Right lobe of liver (tissue), 4 donors: ENCODE results near the gene LENEP.

ENCODE experiments used
- CTCF ChIP-seq, 4 donors: fragments of 200-600 bp in 3 of 4; fragments of 450-650 bp in 1 of 4; IDR thresholded peaks; one replicate each; pipeline versions ENCODE4 v1.5.1 to v1.8.0; 2016 to 2022; ENCODE audit warnings: antibody characterized with exemption in 4 of 4, mild to moderate bottlenecking in 2 of 4
- POLR2A ChIP-seq: fragments of 450-650 bp; IDR thresholded peaks from one replicate; pipeline ENCODE4 v1.6.1; 2017; ENCODE audit warnings: antibody characterized with exemption, mild to moderate bottlenecking
- donor health status: DM: no; HTN: no; CAD: no.
- donor health status: DM: no; HTN: no; CAD: no.
- donor health status: DM: no; HTN: yes; CAD: no.

DNA sequence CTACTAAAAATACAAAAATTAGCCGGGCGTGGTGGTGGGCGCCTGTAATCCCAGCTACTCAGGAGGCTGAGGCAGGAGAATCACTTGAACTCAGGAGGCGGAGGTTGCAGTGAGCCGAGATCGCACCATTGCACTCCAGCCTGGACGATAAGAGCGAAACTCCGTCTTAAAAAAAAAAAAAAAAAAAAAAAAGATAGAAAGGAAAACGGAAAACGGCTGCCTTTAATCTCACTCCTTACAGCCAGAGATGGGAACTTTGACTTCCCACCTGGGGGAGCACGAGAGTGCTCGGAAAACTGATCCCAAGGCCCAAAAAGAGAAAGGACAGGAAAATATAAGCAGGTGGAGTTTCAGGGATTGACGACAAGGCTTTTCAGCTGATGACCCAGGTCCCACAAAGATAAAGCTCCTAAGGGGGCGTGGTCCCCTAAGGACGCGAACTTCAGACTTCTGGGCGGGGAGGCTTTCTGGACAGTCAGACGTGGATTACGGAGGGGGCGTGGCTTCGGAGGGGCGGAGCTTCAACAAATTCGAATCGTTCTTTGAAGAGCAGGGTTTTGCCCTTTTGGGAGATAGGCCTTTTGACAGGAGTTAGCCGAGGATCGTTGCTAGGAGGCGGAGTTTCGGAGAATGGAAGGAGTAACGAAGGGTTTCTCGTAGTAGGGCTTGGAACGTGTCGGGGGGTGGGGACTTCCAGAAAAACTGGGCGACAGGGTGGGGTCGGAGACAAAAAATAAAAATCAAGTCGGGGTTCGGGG, 19.9 kb upstream of the LENEP start:
- TF ChIP-seq CTCF (IDR thresholded peaks at IDR 0.05) (peak in 2 of 4 donors; percentile 13 to 15), POLR2A (peak; percentile 89)
